Endodermal cell (in vitro differentiated cells): Measurements from ENCODE around the gene CACNG7. TPM values are rescaled to one million over a fixed set of nuclear protein-coding genes. Genes with fewer than 3 reads are reported as not detected.

Experiments
- DNase-seq: peaks from one replicate; pipeline ENCODE4 v3.0.0-alpha.2; 2017
- H3K27ac ChIP-seq: 2 replicates; pipeline ENCODE4 v1.5.1; 2013; ENCODE audit warnings: mild to moderate bottlenecking, low read depth, low read length, moderate library complexity
- H3K27me3 ChIP-seq: 2 replicates; pipeline ENCODE4 v1.6.1; 2013; ENCODE audit warnings: mild to moderate bottlenecking, low read length, moderate library complexity; ENCODE audit not compliant: insufficient read depth, control insufficient read depth, poor library complexity, severe bottlenecking
- H3K36me3 ChIP-seq: 2 replicates; pipeline ENCODE4 v1.7.0; 2013; ENCODE audit warnings: mild to moderate bottlenecking, low read length, moderate library complexity; ENCODE audit not compliant: control insufficient read depth, insufficient read depth
- H3K4me1 ChIP-seq: one replicate; pipeline ENCODE4 v1.7.0; 2013; ENCODE audit warnings: low read length; ENCODE audit not compliant: control insufficient read depth, insufficient read depth
- H3K4me3 ChIP-seq: 2 replicates; pipeline ENCODE4 v1.5.1; 2013; ENCODE audit warnings: mild to moderate bottlenecking, low read length, moderate library complexity
- H3K9ac ChIP-seq: 2 replicates; pipeline ENCODE4 v1.6.1; 2013; ENCODE audit warnings: mild to moderate bottlenecking, low read length, moderate library complexity; ENCODE audit not compliant: poor library complexity, severe bottlenecking; ENCODE audit errors: extremely low read depth
- H3K9me3 ChIP-seq: 2 replicates; pipeline ENCODE4 v1.6.1; 2013; ENCODE audit warnings: mild to moderate bottlenecking, low read length, moderate library complexity; ENCODE audit not compliant: control insufficient read depth
- H3K27ac Mint-ChIP-seq: 2 replicates; pipeline ENCODE4 v1.8.0; 2020; ENCODE audit warnings: mixed read lengths
- H3K27me3 Mint-ChIP-seq: 2 replicates; pipeline ENCODE4 v1.8.0; 2021; ENCODE audit warnings: mild to moderate bottlenecking, mixed read lengths; ENCODE audit not compliant: insufficient read depth
- H3K36me3 Mint-ChIP-seq: 2 replicates; pipeline ENCODE4 v1.8.0; 2020; ENCODE audit warnings: low read depth, mixed read lengths
- H3K4me1 Mint-ChIP-seq: 2 replicates; pipeline ENCODE4 v1.8.0; 2020; ENCODE audit warnings: mixed read lengths
- H3K4me3 Mint-ChIP-seq: 2 replicates; pipeline ENCODE4 v1.8.0; 2020; ENCODE audit warnings: mild to moderate bottlenecking, moderate library complexity, mixed read lengths
- H3K9me3 Mint-ChIP-seq: 2 replicates; pipeline ENCODE4 v1.8.0; 2020; ENCODE audit warnings: mild to moderate bottlenecking, mixed read lengths
- CTCF ChIP-seq: fragments of 200-600 bp; sonication (generic); conservative IDR thresholded peaks from 2 replicates; pipeline ENCODE4 v1.5.0; 2021; ENCODE audit warnings: antibody characterized with exemption, mild to moderate bottlenecking
- WGBS, 2 experiments: methylation state at CpG; one replicate each; pipeline versions ENCODE4 v1.1.5 to v1.1.7; 2013; ENCODE audit warnings: missing lambda C conversion rate in 2 of 2, mixed read lengths in 1 of 2; ENCODE audit not compliant: insufficient coverage in 1 of 2, insufficient read length in 1 of 2; 5-methylcytosine and 5-hydroxymethylcytosine counted together
- total RNA-seq, 2 donors: library from RNA; stranded (reverse); fragmentation: NEBNext Ultra II Directional in 1 of 2; extraction: Animal tissue kit (Norgen Biotek cat#: 25700) in 1 of 2; gene quantifications; 2 replicates in 1 of 2; 3 replicates in 1 of 2; pipeline ENCODE4 v1.2.1, GENCODE V29; 2021

Gene CACNG7
- total RNA-seq, 2 donors from 2014 or later = 2.7 to 3.4 TPM

- Histone ChIP-seq H3K9me3 (no peaks in the 10 kb centered on the region), H3K36me3 (no peaks in the 10 kb centered on the region), H3K4me1 (no peaks in the 10 kb centered on the region), H3K27me3 (peaks cover 29% of the 10 kb centered on the region), H3K27ac (no peak overlapping the region), H3K9ac (no peak overlapping the region), H3K4me3 (no peak overlapping the region)
- Mint-ChIP-seq H3K4me3 (no peak overlapping the region), H3K9me3 (peaks cover 2% of the 10 kb centered on the region), H3K36me3 (no peaks in the 10 kb centered on the region), H3K4me1 (peaks cover 8% of the 10 kb centered on the region), H3K27me3 (peaks cover 57% of the 10 kb centered on the region), H3K27ac (no peak overlapping the region)
- 91 to 95% methylated on average over 23 to 27 of the region's 27 CpGs for WGBS, 2 experiments
- TF ChIP-seq CTCF = no peak
- DNase-seq = no peak
Observed at GRCh38 chr19:53900191-53900860, 8.8 kb upstream of the CACNG7 start.

GRCh38 chr19:53903055-53903680 is 5.9 kb upstream of the CACNG7 start:
- Histone ChIP-seq H3K9ac (no peak overlapping the region), H3K4me3 (no peak overlapping the region), H3K36me3 (no peaks in the 10 kb centered on the region), H3K4me1 (no peaks in the 10 kb centered on the region), H3K9me3 (no peaks in the 10 kb centered on the region), H3K27me3 (peaks cover 46% of the 10 kb centered on the region), H3K27ac (no peak overlapping the region)
- Mint-ChIP-seq H3K27me3 (peaks cover 70% of the 10 kb centered on the region), H3K36me3 (no peaks in the 10 kb centered on the region), H3K27ac (no peak overlapping the region), H3K4me3 (no peak overlapping the region), H3K9me3 (peaks cover 2% of the 10 kb centered on the region), H3K4me1 (peaks cover 15% of the 10 kb centered on the region)
- no peak for TF ChIP-seq CTCF
- WGBS, 2 experiments = 31 to 91% methylated on average over 1 to 4 of the region's 4 CpGs
- peak; percentile 90 for DNase-seq

- H3K4me1 Mint-ChIP-seq = peaks cover 19% of the 10 kb centered on the region
- H3K27ac ChIP-seq = no peak overlapping the region
- H3K9me3 ChIP-seq = no peaks in the 10 kb centered on the region
- 35 to 48% methylated on average over 2 to 3 of the region's 3 CpGs for WGBS, 2 experiments
- no peak overlapping the region for H3K4me3 ChIP-seq
- no peaks in the 10 kb centered on the region for H3K4me1 ChIP-seq
- H3K9me3 Mint-ChIP-seq = no peaks in the 10 kb centered on the region
- no peaks in the 10 kb centered on the region for H3K36me3 Mint-ChIP-seq
- TF ChIP-seq CTCF = no peak
- peaks cover 74% of the 10 kb centered on the region for H3K27me3 Mint-ChIP-seq
- no peak overlapping the region for H3K27ac Mint-ChIP-seq
- no peaks in the 10 kb centered on the region for H3K36me3 ChIP-seq
- no peak for DNase-seq
- H3K4me3 Mint-ChIP-seq = no peak overlapping the region
- peaks cover 59% of the 10 kb centered on the region for H3K27me3 ChIP-seq
- H3K9ac ChIP-seq = no peak overlapping the region
Observed at GRCh38 chr19:53904909-53905308, 4.2 kb upstream of the CACNG7 start.
